22Rv1 (cell line): ENCODE results near the gene C4orf36.

Experiments used
- H3K27ac ChIP-seq: fragments of 450-650 bp; 2 replicates; pipeline ENCODE4 v1.5.1; 2017
- CTCF ChIP-seq: fragments of 450-650 bp; IDR thresholded peaks from 2 replicates; pipeline ENCODE4 v1.5.1; 2017; ENCODE audit warnings: mild to moderate bottlenecking
- ZFX ChIP-seq: fragments of 450-650 bp; IDR thresholded peaks from 2 replicates; pipeline ENCODE4 v1.6.1; 2017; ENCODE audit warnings: antibody characterized with exemption, borderline replicate concordance

C4orf36 gene

GRCh38 chr4:86934771-86935565 lies 42.7 kb upstream of the C4orf36 start, which contains the start of gene AFF1:
Gene AFF1 (plus strand): TSS chr4:86935011. CDS start chr4:86948534, 13,523 bp downstream.
- peak; percentile 73 for TF ChIP-seq CTCF
- TF ChIP-seq ZFX: no peak
- peak within 1 kb of the TSS; percentile 91 for H3K27ac ChIP-seq

GRCh38 chr4:86934147-86934770 lies 42.0 kb upstream of the C4orf36 start:
- TF ChIP-seq CTCF (no peak), ZFX (no peak)
- peak overlapping the region; percentile 91 for H3K27ac ChIP-seq

GRCh38 chr4:86928400-86929255 lies 36.4 kb upstream of the C4orf36 start:
- H3K27ac ChIP-seq: no peak overlapping the region
- TF ChIP-seq CTCF: no peak
- no peak for TF ChIP-seq ZFX

- no peak for TF ChIP-seq CTCF
- H3K27ac ChIP-seq: no peak overlapping the region
These were observed 35.7 kb upstream of the C4orf36 start for GRCh38 chr4:86927843-86928395.

- no peak overlapping the region for H3K27ac ChIP-seq
- TF ChIP-seq CTCF: no peak
- TF ChIP-seq ZFX: no peak
These were observed 34.3 kb upstream of the C4orf36 start for GRCh38 chr4:86926435-86927086.

GRCh38 chr4:86924811-86925210 lies 32.6 kb upstream of the C4orf36 start:
- TF ChIP-seq CTCF (no peak), ZFX (no peak)
- H3K27ac ChIP-seq: no peak overlapping the region
